ENCODE measurements around the gene CPVL.

DNA sequence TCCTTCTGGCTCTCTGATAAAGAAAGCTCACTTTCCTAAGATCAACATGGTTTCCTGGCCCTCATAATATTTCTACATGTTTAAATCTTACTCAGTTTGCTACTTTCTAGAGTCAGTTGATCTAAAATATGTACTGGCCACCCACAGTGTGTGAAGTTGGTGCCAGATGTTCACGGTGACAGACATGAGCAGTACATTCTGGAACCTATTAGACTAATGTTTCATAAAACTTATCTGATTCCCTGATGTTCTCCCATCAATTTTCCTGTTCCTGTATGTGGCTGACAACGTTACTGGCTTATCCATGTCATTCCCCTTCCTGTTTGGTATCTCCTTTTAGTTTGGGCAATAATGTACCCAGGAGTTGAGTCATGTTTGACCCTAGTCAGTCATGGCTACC is 13.7 kb upstream of the CPVL start:
- TF ChIP-seq EZH2phosphoT487 (IDR thresholded peaks at IDR 0.05; ENCODE audit: unreplicated experiment) (no peak), CTCF (conservative IDR thresholded peaks at IDR 0.05; ENCODE audit: low read depth in 2 of 2) (no peak)
- TF ChIP-seq, protein P1, sequence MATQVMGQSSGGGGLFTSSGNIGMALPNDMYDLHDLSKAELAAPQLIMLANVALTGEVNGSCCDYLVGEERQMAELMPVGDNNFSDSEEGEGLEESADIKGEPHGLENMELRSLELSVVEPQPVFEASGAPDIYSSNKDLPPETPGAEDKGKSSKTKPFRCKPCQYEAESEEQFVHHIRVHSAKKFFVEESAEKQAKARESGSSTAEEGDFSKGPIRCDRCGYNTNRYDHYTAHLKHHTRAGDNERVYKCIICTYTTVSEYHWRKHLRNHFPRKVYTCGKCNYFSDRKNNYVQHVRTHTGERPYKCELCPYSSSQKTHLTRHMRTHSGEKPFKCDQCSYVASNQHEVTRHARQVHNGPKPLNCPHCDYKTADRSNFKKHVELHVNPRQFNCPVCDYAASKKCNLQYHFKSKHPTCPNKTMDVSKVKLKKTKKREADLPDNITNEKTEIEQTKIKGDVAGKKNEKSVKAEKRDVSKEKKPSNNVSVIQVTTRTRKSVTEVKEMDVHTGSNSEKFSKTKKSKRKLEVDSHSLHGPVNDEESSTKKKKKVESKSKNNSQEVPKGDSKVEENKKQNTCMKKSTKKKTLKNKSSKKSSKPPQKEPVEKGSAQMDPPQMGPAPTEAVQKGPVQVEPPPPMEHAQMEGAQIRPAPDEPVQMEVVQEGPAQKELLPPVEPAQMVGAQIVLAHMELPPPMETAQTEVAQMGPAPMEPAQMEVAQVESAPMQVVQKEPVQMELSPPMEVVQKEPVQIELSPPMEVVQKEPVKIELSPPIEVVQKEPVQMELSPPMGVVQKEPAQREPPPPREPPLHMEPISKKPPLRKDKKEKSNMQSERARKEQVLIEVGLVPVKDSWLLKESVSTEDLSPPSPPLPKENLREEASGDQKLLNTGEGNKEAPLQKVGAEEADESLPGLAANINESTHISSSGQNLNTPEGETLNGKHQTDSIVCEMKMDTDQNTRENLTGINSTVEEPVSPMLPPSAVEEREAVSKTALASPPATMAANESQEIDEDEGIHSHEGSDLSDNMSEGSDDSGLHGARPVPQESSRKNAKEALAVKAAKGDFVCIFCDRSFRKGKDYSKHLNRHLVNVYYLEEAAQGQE (IDR thresholded peaks at IDR 0.05; ENCODE audit: unreplicated experiment) = no peak
